Stimulated activated naive B cell treated with anti-CD40 and anti-IgM and Interleukin-4, amounts not matched to agents 10 μg/mL and 1 μg/mL and 100 μg/mL, for 72 hours (primary cell): ENCODE data around the gene FOXN4.
A peak's percentile ranks its signal among the peaks of the same experiment; 100 is the strongest.

Source experiments
- ATAC-seq, 2 donors: fragments of 150-1000 bp; cut with Tn5 transposase; replicated peaks; 2 replicates each; pipeline ENCODE4 v1.10.0; 2021; ENCODE audit warnings: moderate library complexity in 1 of 2
- DNase-seq: peaks from one replicate; pipeline ENCODE4 v3.0.0; 2021
- H3K27ac Mint-ChIP-seq: one replicate; pipeline ENCODE4 v1.8.0; 2022; ENCODE audit warnings: mild to moderate bottlenecking, mixed read lengths
- H3K27me3 Mint-ChIP-seq, 2 donors: one replicate each; pipeline ENCODE4 v1.8.0; 2022; ENCODE audit warnings: mixed read lengths in 2 of 2
- H3K36me3 Mint-ChIP-seq, 2 donors: one replicate each; pipeline ENCODE4 v1.8.0; 2022; ENCODE audit warnings: mixed read lengths in 2 of 2, mild to moderate bottlenecking in 1 of 2
- H3K4me1 Mint-ChIP-seq, 2 donors: one replicate each; pipeline ENCODE4 v1.8.0; 2022; ENCODE audit warnings: mixed read lengths in 2 of 2, mild to moderate bottlenecking in 1 of 2
- H3K4me3 Mint-ChIP-seq, 2 donors: one replicate each; pipeline ENCODE4 v1.8.0; 2022; ENCODE audit warnings: mild to moderate bottlenecking in 2 of 2, mixed read lengths in 2 of 2, moderate library complexity in 1 of 2
- H3K9me3 Mint-ChIP-seq, 2 donors: one replicate each; pipeline ENCODE4 v1.8.0; 2022; ENCODE audit warnings: mixed read lengths in 2 of 2, mild to moderate bottlenecking in 1 of 2

FOXN4 gene

DNA sequence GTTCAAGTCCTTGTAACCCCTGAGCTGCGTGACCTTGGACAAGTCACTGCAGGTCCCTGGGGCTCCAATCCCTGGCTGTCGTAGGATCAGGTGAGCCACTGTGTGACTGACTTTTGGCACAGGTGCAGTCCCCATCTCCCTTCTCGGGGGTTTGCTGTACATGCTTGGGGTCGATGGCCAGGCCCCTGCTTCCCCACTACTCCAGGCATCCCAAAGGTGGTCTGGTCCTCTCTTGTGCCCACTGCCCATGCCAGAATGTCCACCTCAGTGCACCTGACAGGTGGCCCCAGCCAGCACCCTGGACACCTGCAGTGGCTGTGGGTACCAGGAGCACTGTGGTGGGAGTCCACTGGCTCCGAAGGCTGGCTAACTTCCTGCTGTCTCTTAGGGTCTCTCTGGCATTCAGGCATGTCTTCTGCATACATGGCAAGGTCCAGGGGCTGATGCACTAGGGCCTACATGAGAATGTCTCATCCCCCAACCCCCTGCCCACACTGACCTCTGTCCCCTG, 14.7 kb downstream of the FOXN4 start:
- H3K27ac Mint-ChIP-seq = peak overlapping the region; percentile 43
- H3K9me3 Mint-ChIP-seq = no peaks in the 10 kb centered on the region
- DNase-seq = no peak
- no peak for ATAC-seq
- peaks cover 44 to 45% of the 10 kb centered on the region in 2 donors for H3K27me3 Mint-ChIP-seq
- H3K36me3 Mint-ChIP-seq = no peaks in the 10 kb centered on the region
- peaks cover 2 to 5% of the 10 kb centered on the region in 2 donors for H3K4me1 Mint-ChIP-seq
- no peak overlapping the region for H3K4me3 Mint-ChIP-seq

DNA sequence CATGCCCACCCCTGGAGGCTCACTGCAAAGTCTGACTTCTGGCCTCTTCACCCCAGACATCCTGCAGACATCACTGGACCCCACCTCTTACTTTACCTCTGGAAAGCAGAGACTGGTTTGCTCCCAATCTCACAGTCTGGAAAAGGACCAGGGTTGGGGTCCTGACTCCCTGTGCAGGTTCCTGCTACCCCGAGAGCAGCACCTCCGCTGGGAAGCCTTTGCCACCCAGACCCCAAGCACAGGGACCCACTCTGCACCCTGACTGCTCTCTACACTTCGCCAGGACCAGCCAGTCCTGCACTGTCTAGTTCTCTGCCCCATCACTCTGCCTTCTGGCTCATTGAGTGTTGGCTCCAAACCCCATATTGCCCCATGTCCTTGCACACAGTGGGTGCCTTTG, 16.0 kb downstream of the FOXN4 start:
- H3K9me3 Mint-ChIP-seq = no peaks in the 10 kb centered on the region

DNA sequence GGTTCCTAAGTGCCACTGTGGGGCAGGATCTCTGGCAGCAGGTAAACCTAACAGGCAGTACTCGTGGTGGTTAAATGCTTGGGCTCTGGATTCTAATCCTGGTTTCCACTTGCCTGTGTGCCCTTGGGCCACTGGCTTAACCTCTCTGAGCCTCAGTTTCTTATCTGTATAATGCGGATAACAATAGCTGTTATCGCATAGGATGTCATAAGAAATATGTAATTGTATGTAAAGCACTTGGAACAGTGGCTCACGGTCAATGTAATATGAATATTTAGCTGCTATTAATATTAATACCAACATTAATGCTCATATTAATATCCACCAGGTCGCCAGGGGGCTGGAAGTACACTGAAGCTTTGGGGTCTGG, 16.8 kb downstream of the FOXN4 start:
- peaks cover 50 to 57% of the 10 kb centered on the region in 2 donors for H3K27me3 Mint-ChIP-seq
- no peak overlapping the region for H3K27ac Mint-ChIP-seq
- H3K36me3 Mint-ChIP-seq = no peaks in the 10 kb centered on the region
- ATAC-seq = no peak
- no peak for DNase-seq
- H3K9me3 Mint-ChIP-seq = no peaks in the 10 kb centered on the region
- H3K4me1 Mint-ChIP-seq = peaks cover 4 to 5% of the 10 kb centered on the region in 2 donors
- H3K4me3 Mint-ChIP-seq = no peak overlapping the region

More for the DNA sequence above, 16.0 kb downstream of the FOXN4 start:
- Mint-ChIP-seq H3K36me3 (no peaks in the 10 kb centered on the region), H3K27ac (no peak overlapping the region), H3K4me3 (no peak overlapping the region), H3K4me1 (peaks cover 4 to 5% of the 10 kb centered on the region in 2 donors), H3K27me3 (peaks cover 49 to 51% of the 10 kb centered on the region in 2 donors)
- DNase-seq = no peak
- ATAC-seq = no peak

DNA sequence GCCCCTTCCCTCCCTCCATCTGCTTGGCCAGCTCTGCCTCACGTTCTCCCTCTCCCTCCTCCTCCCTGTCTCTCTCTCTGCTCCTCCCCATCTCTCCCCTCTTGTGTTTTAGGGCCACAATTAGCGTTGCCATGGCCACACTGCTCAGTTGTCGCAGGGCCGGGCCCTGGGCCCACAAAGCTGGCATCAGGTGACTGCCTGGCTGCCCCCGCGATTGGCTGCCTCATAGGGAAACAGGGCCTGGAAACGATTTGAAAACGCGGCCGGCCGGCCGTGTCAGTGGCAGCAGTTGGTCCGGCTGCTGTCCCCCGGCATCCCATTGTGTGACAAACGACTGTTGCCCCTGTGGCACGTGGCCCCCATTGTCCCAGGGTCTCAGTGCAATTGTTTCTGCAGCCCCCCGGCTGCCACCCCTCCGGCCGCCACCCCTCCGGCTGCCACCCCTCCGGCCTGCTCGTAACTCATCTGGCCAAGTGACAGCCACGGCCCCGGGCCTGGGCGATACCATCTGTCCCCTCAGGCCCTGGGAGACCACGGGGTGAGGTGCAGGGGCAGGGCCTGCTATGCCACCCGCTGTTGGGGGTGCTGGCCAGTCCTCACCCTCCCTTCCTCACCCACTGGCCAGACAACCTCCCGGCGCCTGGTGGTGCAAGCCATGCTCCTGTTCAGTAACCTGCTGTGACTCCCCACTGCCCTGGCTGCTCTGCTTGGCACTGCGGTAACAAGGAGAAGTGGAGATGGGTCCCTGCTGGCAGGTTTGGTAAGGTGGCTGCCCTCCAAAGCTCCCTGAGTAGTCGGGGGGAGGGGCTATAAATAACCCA, 17.4 kb downstream of the FOXN4 start:
- no peaks in the 10 kb centered on the region for H3K9me3 Mint-ChIP-seq
- DNase-seq (peak; percentile 12), ATAC-seq (peak; percentile 78 to 81)
- H3K27ac Mint-ChIP-seq = no peak overlapping the region
- no peaks in the 10 kb centered on the region for H3K36me3 Mint-ChIP-seq
- peak overlapping the region; percentile 47 to 62 for H3K4me3 Mint-ChIP-seq
- peaks cover 53 to 59% of the 10 kb centered on the region in 2 donors for H3K27me3 Mint-ChIP-seq
- H3K4me1 Mint-ChIP-seq = peaks cover 4 to 5% of the 10 kb centered on the region in 2 donors

DNA sequence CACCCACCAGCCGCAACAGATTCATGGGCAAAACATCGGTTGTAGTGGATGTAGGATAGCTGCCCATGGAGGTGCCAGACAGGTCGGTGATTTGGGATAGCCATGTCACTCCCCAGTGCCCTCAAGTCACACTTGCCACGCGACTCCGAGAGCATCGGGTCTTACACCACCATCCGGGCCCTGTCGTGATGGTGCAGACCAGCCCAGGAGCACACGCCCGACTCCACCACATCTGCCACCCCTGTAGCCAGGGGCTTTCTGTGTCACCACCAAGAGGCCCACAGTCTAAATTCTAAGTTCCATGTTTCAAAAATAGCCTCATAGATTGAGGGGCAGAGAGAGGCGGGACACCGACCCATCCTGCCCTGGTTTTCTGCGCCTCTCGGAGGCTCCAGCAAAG, 18.0 kb downstream of the FOXN4 start:
- Mint-ChIP-seq H3K27ac (no peak overlapping the region), H3K9me3 (no peaks in the 10 kb centered on the region), H3K4me1 (peaks cover 4 to 5% of the 10 kb centered on the region in 2 donors), H3K27me3 (peaks cover 50 to 55% of the 10 kb centered on the region in 2 donors), H3K4me3 (peak overlapping the region in 1 of 2 donors; percentile 62), H3K36me3 (no peaks in the 10 kb centered on the region)
- DNase-seq = no peak
- peak in 1 of 2 donors; percentile 9 for ATAC-seq

DNA sequence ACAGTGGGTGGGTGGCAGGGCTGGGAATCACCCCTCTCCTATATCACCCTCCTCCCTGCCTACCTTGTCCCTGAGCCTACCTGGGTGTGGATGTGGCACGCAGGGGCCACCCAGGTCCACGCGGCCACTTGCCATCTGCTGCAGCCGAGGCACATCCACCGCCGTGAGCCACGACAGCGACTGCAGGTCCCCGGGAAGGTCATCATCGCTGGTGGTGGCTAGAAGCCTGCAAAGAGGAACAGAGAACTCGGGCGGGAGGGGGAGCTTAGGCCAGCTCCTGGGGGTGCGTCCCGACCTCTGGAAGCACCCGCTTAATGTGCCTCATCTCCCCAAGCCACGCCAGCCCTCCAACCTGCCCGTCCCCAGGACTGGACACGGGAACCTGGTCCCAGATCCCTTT, 19.0 kb downstream of the FOXN4 start:
- H3K27me3 Mint-ChIP-seq = peaks cover 44 to 45% of the 10 kb centered on the region in 2 donors
- no peak for DNase-seq
- H3K4me1 Mint-ChIP-seq = peaks cover 4 to 5% of the 10 kb centered on the region in 2 donors
- ATAC-seq = no peak
- H3K9me3 Mint-ChIP-seq = peaks cover 0 to 2% of the 10 kb centered on the region in 2 donors
- H3K4me3 Mint-ChIP-seq = no peak overlapping the region
- no peak overlapping the region for H3K27ac Mint-ChIP-seq
- H3K36me3 Mint-ChIP-seq = no peaks in the 10 kb centered on the region

DNA sequence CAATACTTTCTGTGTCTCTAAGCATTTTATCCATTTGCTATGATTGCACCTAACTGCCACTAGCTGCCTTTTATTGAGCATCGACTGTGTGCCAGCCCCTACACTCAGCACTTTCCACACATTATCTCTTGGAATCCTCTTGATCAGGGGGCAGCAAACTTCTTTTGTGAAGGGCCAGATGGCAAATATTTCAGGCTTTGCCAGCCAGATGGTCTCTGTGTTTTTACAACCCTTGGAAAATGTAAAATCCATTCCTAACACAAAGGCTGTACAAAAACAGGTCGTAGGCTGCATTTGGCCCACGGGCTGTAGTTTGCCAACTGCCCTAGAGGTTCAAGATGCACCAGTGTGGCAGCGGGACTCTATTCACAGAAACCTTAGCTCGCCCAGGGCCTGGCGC, 19.5 kb downstream of the FOXN4 start:
- Mint-ChIP-seq H3K36me3 (no peaks in the 10 kb centered on the region), H3K4me1 (peaks cover 4 to 5% of the 10 kb centered on the region in 2 donors), H3K27ac (no peak overlapping the region), H3K27me3 (peaks cover 39 to 40% of the 10 kb centered on the region in 2 donors), H3K9me3 (peaks cover 0 to 7% of the 10 kb centered on the region in 2 donors), H3K4me3 (no peak overlapping the region)
- no peak for DNase-seq
- no peak for ATAC-seq

DNA sequence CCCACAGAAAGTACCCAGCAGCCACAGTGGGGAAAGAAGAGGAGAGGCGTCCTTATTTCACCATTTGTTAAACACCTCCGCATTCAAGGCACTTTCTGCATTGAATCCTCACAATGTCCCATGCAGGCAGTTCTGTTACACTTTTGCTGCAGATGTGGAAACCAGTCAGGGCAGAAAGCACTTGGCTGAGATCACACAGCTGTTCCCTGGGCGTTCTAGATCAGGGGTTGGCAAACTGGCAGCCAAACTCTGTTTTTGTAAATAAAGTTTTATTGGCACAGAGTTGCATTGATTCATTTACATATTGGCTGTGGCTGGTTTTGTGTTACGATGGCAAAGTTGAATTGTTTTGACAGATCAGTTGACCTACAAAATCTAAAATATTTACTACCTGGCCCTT, 20.1 kb downstream of the FOXN4 start:
- no peak for ATAC-seq
- peaks cover 4 to 5% of the 10 kb centered on the region in 2 donors for H3K4me1 Mint-ChIP-seq
- no peaks in the 10 kb centered on the region for H3K36me3 Mint-ChIP-seq
- H3K27ac Mint-ChIP-seq = no peak overlapping the region
- no peak overlapping the region for H3K4me3 Mint-ChIP-seq
- peaks cover 36 to 37% of the 10 kb centered on the region in 2 donors for H3K27me3 Mint-ChIP-seq
- no peak for DNase-seq
- H3K9me3 Mint-ChIP-seq = peaks cover 0 to 10% of the 10 kb centered on the region in 2 donors

DNA sequence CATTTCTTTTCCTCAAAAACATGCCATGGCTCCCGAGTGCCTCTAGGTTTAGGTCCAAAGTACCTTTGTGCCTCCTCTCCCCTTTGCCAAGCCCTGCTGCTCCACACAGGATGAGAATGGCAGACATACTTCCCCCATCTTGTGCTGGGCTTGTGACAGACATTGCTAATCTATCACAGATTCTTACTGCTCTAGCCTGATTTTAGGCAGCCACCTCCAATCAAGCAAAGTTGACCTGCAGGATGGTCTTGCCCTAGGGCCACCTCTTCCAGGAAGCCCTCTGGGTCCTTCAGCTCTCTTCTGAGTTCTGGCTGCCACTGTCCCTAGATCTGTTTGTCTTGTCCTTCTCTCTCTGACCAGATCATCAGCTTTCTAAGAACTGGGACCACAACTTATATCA, 20.5 kb downstream of the FOXN4 start:
- H3K4me3 Mint-ChIP-seq = no peak overlapping the region
- H3K9me3 Mint-ChIP-seq = peaks cover 0 to 10% of the 10 kb centered on the region in 2 donors
- no peak for DNase-seq
- H3K27me3 Mint-ChIP-seq = peaks cover 36 to 37% of the 10 kb centered on the region in 2 donors
- peaks cover 4 to 5% of the 10 kb centered on the region in 2 donors for H3K4me1 Mint-ChIP-seq
- H3K27ac Mint-ChIP-seq = peak overlapping the region; percentile 21
- no peaks in the 10 kb centered on the region for H3K36me3 Mint-ChIP-seq
- ATAC-seq = no peak

DNA sequence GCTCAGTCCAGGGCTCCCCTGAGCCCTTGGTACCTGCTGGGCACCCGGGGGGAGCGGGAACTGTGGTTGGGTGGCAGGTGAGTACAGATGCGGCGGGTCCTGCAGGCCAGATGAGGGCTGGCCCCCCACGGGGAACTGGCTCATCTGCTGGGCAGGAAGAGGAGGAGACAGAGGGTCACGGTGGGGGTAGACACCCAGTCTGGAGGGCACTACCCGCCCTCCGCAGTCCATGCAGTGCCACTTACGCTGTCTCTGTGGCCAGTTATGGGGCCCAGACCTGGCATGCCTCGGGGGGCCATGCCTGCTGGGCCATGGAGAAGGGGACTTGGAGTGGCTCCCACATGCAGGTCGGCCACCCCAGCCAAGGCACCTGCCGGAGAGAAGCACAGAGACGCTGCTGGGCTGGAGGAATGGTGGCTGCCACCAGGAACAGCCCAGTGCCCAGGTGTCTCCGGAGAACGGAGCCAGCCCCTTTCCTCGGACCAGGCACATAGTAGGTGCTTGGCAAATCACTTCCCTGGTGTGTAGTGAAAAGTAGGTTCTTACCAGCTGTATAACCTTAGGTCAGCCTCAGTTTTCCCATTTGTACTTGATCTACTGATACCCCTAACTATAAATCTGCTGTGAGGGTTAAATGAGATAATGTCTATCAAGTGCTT, 21.1 kb downstream of the FOXN4 start:
- ATAC-seq = no peak
- Mint-ChIP-seq H3K4me1 (peaks cover 4 to 5% of the 10 kb centered on the region in 2 donors), H3K27me3 (peaks cover 30 to 31% of the 10 kb centered on the region in 2 donors), H3K27ac (no peak overlapping the region), H3K9me3 (peaks cover 0 to 10% of the 10 kb centered on the region in 2 donors), H3K4me3 (no peak overlapping the region), H3K36me3 (no peaks in the 10 kb centered on the region)
- no peak for DNase-seq

DNA sequence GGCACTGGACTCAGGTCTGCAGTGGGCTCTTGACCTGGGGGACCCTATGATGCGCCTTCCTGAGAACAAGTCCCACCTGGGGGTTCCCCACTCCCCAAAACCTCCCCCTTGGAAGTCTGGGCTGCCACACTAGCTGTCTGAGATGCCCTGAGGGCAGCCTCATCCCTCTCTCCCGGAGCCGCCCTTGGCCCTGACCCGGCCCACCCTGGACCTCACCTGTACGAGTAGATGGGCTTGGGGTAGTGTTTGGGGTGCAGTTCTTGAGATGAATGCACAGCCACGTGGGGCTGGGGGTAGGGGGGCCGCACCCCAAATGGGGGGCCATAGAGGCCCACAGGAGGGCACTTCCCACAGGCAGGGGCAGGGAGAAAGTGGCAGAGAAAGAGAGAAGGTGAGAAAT, 21.9 kb downstream of the FOXN4 start:
- H3K27me3 Mint-ChIP-seq = peaks cover 27 to 29% of the 10 kb centered on the region in 2 donors
- no peak overlapping the region for H3K4me3 Mint-ChIP-seq
- H3K9me3 Mint-ChIP-seq = peaks cover 0 to 10% of the 10 kb centered on the region in 2 donors
- peaks cover 4 to 5% of the 10 kb centered on the region in 2 donors for H3K4me1 Mint-ChIP-seq
- ATAC-seq (no peak), DNase-seq (no peak)
- no peaks in the 10 kb centered on the region for H3K36me3 Mint-ChIP-seq
- no peak overlapping the region for H3K27ac Mint-ChIP-seq

DNA sequence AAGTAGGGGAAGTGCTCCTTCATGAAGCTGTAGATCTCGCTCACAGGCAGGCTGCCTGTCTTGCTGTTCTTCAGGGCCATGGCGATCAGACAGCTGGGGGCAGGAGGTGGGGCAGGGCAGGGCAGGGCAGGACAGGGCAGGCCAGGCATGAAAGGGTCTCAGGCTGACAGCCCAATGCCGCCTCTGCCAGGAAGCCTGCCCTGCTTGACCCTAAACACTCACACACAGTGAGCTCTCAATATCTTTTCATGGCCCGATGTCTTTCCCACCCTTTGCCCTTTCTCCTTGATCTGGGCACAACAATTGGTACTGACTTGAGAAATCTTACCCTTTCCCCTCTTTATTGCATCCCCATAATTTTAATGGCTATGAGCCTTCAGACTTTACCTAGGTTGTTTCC, 22.4 kb downstream of the FOXN4 start:
- no peak overlapping the region for H3K27ac Mint-ChIP-seq
- peaks cover 0 to 10% of the 10 kb centered on the region in 2 donors for H3K9me3 Mint-ChIP-seq
- ATAC-seq (no peak), DNase-seq (no peak)
- no peak overlapping the region for H3K4me3 Mint-ChIP-seq
- H3K27me3 Mint-ChIP-seq = peaks cover 27 to 29% of the 10 kb centered on the region in 2 donors
- H3K4me1 Mint-ChIP-seq = peaks cover 4% of the 10 kb centered on the region in 2 donors
- no peaks in the 10 kb centered on the region for H3K36me3 Mint-ChIP-seq

DNA sequence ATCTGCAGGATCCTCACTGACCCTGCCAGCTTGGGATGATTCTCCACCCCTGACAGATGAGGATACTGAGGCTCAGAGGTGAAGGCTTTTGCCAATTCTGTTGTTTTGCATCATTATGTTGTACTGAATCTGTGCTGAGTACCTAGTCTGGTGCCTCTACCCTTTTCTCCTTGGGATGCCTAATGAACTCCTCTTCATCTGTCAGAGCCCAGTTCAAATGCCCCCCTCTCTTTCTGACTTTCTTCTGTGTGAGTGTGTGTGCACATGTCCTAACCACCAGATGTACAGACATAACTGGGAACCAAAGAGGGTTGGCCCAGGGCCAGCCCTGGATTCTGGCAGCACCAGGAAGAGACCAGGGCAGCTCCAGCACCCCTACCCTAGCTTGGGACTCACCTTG, 22.8 kb downstream of the FOXN4 start:
- H3K4me1 Mint-ChIP-seq = peaks cover under 1 to 3% of the 10 kb centered on the region in 2 donors
- H3K9me3 Mint-ChIP-seq = peaks cover 0 to 10% of the 10 kb centered on the region in 2 donors
- ATAC-seq (no peak), DNase-seq (no peak)
- H3K4me3 Mint-ChIP-seq = no peak overlapping the region
- H3K27ac Mint-ChIP-seq = no peak overlapping the region
- no peaks in the 10 kb centered on the region for H3K36me3 Mint-ChIP-seq
- peaks cover 23 to 25% of the 10 kb centered on the region in 2 donors for H3K27me3 Mint-ChIP-seq

DNA sequence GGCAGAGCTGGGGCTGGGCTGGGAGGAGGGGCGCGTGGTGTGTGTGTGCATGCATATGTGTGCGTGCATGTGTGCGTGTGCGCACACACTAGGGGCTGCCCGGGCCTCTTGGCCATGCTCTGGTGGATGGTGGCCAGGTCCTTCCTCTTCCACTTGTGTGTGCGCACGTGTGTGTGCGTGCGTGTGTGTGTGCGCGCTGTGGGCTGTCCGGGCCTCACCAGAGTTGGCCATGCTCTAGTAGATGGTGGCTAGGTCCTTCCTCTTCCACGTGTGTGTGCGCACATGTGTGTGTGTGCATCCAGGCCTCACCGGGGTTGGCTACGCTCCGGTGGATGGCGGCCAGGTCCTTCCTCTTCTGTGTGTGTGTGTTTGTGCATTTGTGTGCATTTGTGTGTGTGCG, 24.7 kb downstream of the FOXN4 start:
- no peaks in the 10 kb centered on the region for H3K36me3 Mint-ChIP-seq
- H3K27ac Mint-ChIP-seq = no peak overlapping the region
- peaks cover 9 to 14% of the 10 kb centered on the region in 2 donors for H3K27me3 Mint-ChIP-seq
- ATAC-seq (no peak), DNase-seq (no peak)
- no peak overlapping the region for H3K4me3 Mint-ChIP-seq
- H3K9me3 Mint-ChIP-seq = peaks cover 0 to 10% of the 10 kb centered on the region in 2 donors
- H3K4me1 Mint-ChIP-seq = peaks cover 0 to 3% of the 10 kb centered on the region in 2 donors
